ENCODE results near the gene OR51I1. TPM values are rescaled to one million over a fixed set of nuclear protein-coding genes. Genes with fewer than 3 reads are reported as not detected.

Gene OR51I1
- total RNA-seq, 2 experiments from 2014 or later: not detected

- Mint-ChIP-seq H3K4me3 (no peak overlapping the region), H3K4me1 (ENCODE audit: low read depth) (no peaks in the 10 kb centered on the region), H3K27ac (no peak overlapping the region), H3K27me3 (peaks cover 5% of the 10 kb centered on the region), H3K9me3 (no peaks in the 10 kb centered on the region), H3K36me3 (ENCODE audit: low read depth) (no peaks in the 10 kb centered on the region)
- TF ChIP-seq CTCF (IDR thresholded peaks at IDR 0.05): no peak
- POLR2A ChIA-PET: no interaction called here
- ATAC-seq (no peak), DNase-seq (no peak)
- intact Hi-C loops (cut with micrococcal nuclease): no loop called here
- CTCF ChIA-PET: no interaction called here
These were observed 20.3 kb downstream of the OR51I1 start for GRCh38 chr11:5420993-5421392.

- POLR2A ChIA-PET: no interaction called here
- H3K36me3 Mint-ChIP-seq (ENCODE audit: low read depth): no peaks in the 10 kb centered on the region
- H3K27ac Mint-ChIP-seq: no peak overlapping the region
These were observed 36.1 kb downstream of the OR51I1 start for GRCh38 chr11:5405173-5405572.

GRCh38 chr11:5398936-5399335 is 42.4 kb downstream of the OR51I1 start:
- no peaks in the 10 kb centered on the region for H3K27me3 Mint-ChIP-seq
- H3K36me3 Mint-ChIP-seq (ENCODE audit: low read depth): no peaks in the 10 kb centered on the region
- intact Hi-C loops (cut with micrococcal nuclease): no loop called here
- H3K4me1 Mint-ChIP-seq (ENCODE audit: low read depth): no peaks in the 10 kb centered on the region
- no peak for TF ChIP-seq CTCF (IDR thresholded peaks at IDR 0.05)
- no peak overlapping the region for H3K27ac Mint-ChIP-seq
- CTCF ChIA-PET: no interaction called here
- DNase-seq (no peak), ATAC-seq (no peak)
- POLR2A ChIA-PET: no interaction called here
- no peaks in the 10 kb centered on the region for H3K9me3 Mint-ChIP-seq
- no peak overlapping the region for H3K4me3 Mint-ChIP-seq

More at GRCh38 chr11:5405173-5405572, 36.1 kb downstream of the OR51I1 start:
- intact Hi-C loops (cut with micrococcal nuclease): no loop called here
- Mint-ChIP-seq H3K27me3 (peaks cover 11% of the 10 kb centered on the region), H3K9me3 (no peaks in the 10 kb centered on the region), H3K4me1 (ENCODE audit: low read depth) (no peaks in the 10 kb centered on the region), H3K4me3 (no peak overlapping the region)
- no peak for TF ChIP-seq CTCF (IDR thresholded peaks at IDR 0.05)
- CTCF ChIA-PET: no interaction called here
- ATAC-seq: no peak
- DNase-seq: no peak

- Mint-ChIP-seq H3K4me3 (no peak overlapping the region), H3K9me3 (no peaks in the 10 kb centered on the region), H3K27me3 (no peaks in the 10 kb centered on the region), H3K36me3 (ENCODE audit: low read depth) (no peaks in the 10 kb centered on the region), H3K4me1 (ENCODE audit: low read depth) (no peaks in the 10 kb centered on the region), H3K27ac (no peak overlapping the region)
- ATAC-seq (no peak), DNase-seq (no peak)
- POLR2A ChIA-PET: no interaction called here
- no peak for TF ChIP-seq CTCF (IDR thresholded peaks at IDR 0.05)
- CTCF ChIA-PET: no interaction called here
- intact Hi-C loops (cut with micrococcal nuclease): no loop called here
These were observed 47.2 kb downstream of the OR51I1 start for GRCh38 chr11:5394091-5394490.

Other genes with a start within 250 kb of the OR51I1 start
- not detected for gene OR51V1, start 240.8 kb downstream of the OR51I1 start, total RNA-seq
- gene HBB, start 214.4 kb downstream of the OR51I1 start, total RNA-seq: not detected
- not detected for gene HBD, start 207.0 kb downstream of the OR51I1 start, total RNA-seq
- gene HBG1, start 191.7 kb downstream of the OR51I1 start, total RNA-seq: not detected
- not detected for gene HBG2, start 186.7 kb downstream of the OR51I1 start, total RNA-seq
- not detected for gene HBE1, start 171.6 kb downstream of the OR51I1 start, total RNA-seq
- not detected for gene OR51B4, start 139.6 kb downstream of the OR51I1 start, total RNA-seq
- not detected for gene OR51B2, start 117.2 kb downstream of the OR51I1 start, total RNA-seq
- gene OR51B5, start 98.0 kb downstream of the OR51I1 start, total RNA-seq: not detected
- not detected for gene OR51B6, start 90.0 kb downstream of the OR51I1 start, total RNA-seq
- not detected for gene OR51M1, start 57.7 kb downstream of the OR51I1 start, total RNA-seq
- gene OR51Q1, start 19.4 kb downstream of the OR51I1 start, total RNA-seq: not detected
- not detected for gene OR51I2, start 7.8 kb upstream of the OR51I1 start, total RNA-seq
- gene OR52D1, start 47.2 kb upstream of the OR51I1 start, total RNA-seq: not detected
- gene UBQLN3, start 68.4 kb upstream of the OR51I1 start, total RNA-seq: not detected
- gene UBQLNL, start 75.2 kb upstream of the OR51I1 start, total RNA-seq: under 1 TPM in 1 of 2 experiments, not detected in 1; 0.25 TPM
- gene OR52H1, start 107.0 kb upstream of the OR51I1 start, total RNA-seq: not detected
- not detected for gene OR52B6, start 139.4 kb upstream of the OR51I1 start, total RNA-seq
- gene TRIM6, start 155.1 kb upstream of the OR51I1 start, total RNA-seq: under 1 TPM; 0.32 to 0.47 TPM
- 1 to 10 TPM; 8.5 to 9.3 TPM for gene TRIM34, start 183.5 kb upstream of the OR51I1 start, total RNA-seq
- 10 to 100 TPM; 21.5 TPM for gene TRIM5, start 243.6 kb upstream of the OR51I1 start, total RNA-seq
- gene TRIM22, start 248.3 kb upstream of the OR51I1 start, total RNA-seq: 100 to 1,000 TPM; 138 to 149 TPM